Lower leg skin (tissue), 4 donors: Measurements from ENCODE around the gene PDCD1LG2. TPM values are rescaled to one million over a fixed set of nuclear protein-coding genes. Genes with fewer than 3 reads are reported as not detected.
"Not testable (repeated sequence)": the region's sequence is repeated elsewhere in the genome, so short reads cannot be mapped to it uniquely, and the experiment has no call there.

Source experiments
- DNase-seq, 2 donors: peaks; one replicate each; pipeline ENCODE4 v3.0.0-alpha.2; 2019; ENCODE audit warnings: low spot score in 2 of 2
- H3K4me3 ChIP-seq: fragments of 200-600 bp; sonication (generic); 2 replicates; pipeline ENCODE4 v1.5.1; 2017; ENCODE audit warnings: mild to moderate bottlenecking, low read depth; ENCODE audit not compliant: poor library complexity, severe bottlenecking
- POLR2A ChIP-seq, 2 donors: fragments of 450-650 bp; IDR thresholded peaks; one replicate each; pipeline ENCODE4 v1.6.1; 2016 to 2017; ENCODE audit warnings: antibody characterized with exemption in 2 of 2, mild to moderate bottlenecking in 1 of 2, moderate library complexity in 1 of 2
- WGBS, 2 donors: methylation state at CpG; one replicate each; pipeline ENCODE4 v1.1.5; 2018; 5-methylcytosine and 5-hydroxymethylcytosine counted together
- intact Hi-C: fragments of 100-400 bp; cut with DNase I; formaldehyde crosslinking; loops from one replicate; pipeline ENCODE4 v1.15.0; 2023; ENCODE audit warnings: low total_unique reads
- total RNA-seq, 4 donors: library from RNA; depleted of rRNA; stranded (reverse); fragments of >200 nt; gene quantifications; one replicate each; pipeline ENCODE4 v1.1.0, GENCODE V29; 2016
- TF ChIP-seq, protein P1 (sequence below), 3 donors: fragments of 450-650 bp; IDR thresholded peaks; one replicate each; pipeline ENCODE4 v1.5.1; 2016; ENCODE audit warnings: antibody characterized with exemption in 3 of 3, mild to moderate bottlenecking in 3 of 3, moderate library complexity in 2 of 3

PDCD1LG2 gene
- total RNA-seq, 4 donors from 2014 or later = 0.63 to 2.5 (median 1.3) TPM; not detected in 1

DNA sequence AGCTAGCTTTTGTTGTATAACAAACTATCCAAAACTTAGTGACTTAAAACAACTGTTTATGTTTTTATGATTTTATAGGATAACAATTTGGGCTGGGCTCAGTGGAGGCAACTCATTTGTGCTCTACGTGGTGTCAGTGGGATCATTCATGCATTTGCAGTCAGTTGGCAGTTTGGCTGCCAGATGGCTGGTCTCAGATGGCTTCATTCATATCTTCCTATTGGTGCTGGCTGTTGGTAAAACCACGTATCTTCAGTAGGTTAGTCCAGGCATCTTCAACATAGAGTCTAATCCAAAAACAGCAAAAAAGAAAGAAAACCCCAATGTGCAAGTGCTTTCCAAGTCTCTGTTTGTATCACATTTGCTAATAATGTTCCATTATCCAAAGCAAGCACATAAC is 66.9 kb downstream of the PDCD1LG2 start:
- WGBS, 2 donors = 58 to 83% methylated on average over 2 of the region's 2 CpGs
- intact Hi-C loops = no loop called here
- DNase-seq = no peak
- TF ChIP-seq, protein P1, sequence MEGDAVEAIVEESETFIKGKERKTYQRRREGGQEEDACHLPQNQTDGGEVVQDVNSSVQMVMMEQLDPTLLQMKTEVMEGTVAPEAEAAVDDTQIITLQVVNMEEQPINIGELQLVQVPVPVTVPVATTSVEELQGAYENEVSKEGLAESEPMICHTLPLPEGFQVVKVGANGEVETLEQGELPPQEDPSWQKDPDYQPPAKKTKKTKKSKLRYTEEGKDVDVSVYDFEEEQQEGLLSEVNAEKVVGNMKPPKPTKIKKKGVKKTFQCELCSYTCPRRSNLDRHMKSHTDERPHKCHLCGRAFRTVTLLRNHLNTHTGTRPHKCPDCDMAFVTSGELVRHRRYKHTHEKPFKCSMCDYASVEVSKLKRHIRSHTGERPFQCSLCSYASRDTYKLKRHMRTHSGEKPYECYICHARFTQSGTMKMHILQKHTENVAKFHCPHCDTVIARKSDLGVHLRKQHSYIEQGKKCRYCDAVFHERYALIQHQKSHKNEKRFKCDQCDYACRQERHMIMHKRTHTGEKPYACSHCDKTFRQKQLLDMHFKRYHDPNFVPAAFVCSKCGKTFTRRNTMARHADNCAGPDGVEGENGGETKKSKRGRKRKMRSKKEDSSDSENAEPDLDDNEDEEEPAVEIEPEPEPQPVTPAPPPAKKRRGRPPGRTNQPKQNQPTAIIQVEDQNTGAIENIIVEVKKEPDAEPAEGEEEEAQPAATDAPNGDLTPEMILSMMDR (IDR thresholded peaks at IDR 0.05) = no peak
- TF ChIP-seq POLR2A (IDR thresholded peaks at IDR 0.05) = no peak
- H3K4me3 ChIP-seq = no peak overlapping the region

DNA sequence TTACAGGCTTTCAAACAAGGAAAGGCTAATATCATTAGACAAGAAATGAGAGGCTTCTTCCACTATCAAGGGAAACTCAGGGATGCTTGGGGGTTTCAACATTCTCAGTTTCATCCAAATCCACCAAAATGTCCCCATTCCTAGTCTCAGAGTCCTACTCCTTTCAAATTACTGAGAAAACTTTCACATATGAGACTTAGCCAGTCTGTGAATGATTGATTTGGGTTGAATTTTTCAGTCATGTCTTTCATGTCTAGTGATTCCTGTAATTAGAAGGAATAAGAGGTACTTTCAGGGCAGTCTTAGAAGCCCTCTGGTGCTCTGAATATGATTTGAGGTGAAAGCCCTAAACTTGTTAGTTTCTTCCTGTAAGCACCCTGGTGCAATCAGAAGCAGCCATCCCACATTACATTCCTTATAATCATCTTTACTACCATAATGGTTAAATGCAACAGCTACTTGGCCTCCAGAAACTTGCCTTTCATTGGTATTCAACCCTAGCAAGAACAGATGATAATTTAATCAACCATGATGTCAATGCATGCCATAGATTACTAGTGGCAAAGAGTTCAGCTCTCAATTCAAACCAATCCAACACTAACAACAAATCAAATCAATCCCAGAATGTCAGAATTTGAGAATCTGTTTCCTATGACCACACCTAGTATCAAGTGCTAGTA is 67.8 kb downstream of the PDCD1LG2 start:
- TF ChIP-seq POLR2A (IDR thresholded peaks at IDR 0.05) = no peak
- TF ChIP-seq, protein P1 (IDR thresholded peaks at IDR 0.05) = no peak
- no peak overlapping the region for H3K4me3 ChIP-seq
- intact Hi-C loops = no loop called here
- no peak for DNase-seq

DNA sequence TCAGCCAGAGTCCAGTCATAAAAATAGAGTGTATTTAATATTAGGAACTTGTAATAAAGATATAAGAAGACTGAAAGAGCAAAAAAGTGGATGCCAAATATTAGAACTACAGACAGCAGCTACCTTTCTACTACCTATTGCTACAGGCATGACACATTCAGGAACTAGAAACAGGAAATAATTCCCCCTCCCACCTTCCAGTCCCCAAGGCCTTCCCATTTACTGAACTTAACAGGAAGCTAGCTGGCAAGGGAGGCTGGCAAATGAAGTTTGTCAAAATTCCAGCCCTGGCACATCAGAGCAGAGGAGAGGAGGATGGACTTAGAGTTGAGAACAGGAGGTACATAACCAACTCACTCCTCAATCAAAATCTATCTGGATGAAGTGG is 68.4 kb downstream of the PDCD1LG2 start:
- intact Hi-C loops = no loop called here
- no peak overlapping the region for H3K4me3 ChIP-seq
- DNase-seq = no peak
- TF ChIP-seq, protein P1 (IDR thresholded peaks at IDR 0.05) = no peak
- TF ChIP-seq POLR2A (IDR thresholded peaks at IDR 0.05) = no peak

DNA sequence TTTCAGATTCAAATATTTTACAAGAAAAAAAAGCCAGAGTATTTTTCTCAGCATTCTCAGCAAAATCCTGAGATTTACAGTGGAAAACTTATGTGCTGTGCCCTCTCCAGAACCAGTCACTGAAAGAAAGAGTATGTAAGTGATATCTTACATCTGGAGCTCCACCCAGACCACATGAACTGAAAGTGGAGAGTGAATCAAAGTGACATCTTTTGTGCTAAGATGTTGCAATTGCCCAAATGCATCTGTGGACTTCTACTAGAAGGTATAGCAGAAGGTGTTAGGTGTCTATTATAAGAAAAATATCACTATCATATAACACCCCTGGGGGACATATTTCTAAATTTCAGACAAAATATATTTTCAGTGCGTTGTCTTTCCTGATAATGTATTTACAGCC is 69.5 kb downstream of the PDCD1LG2 start:
- WGBS, 2 donors = 79 to 90% methylated on average over 1 of the region's 1 CpG
- DNase-seq = no peak
- no peak overlapping the region for H3K4me3 ChIP-seq
- TF ChIP-seq, protein P1 (IDR thresholded peaks at IDR 0.05) = no peak
- TF ChIP-seq POLR2A (IDR thresholded peaks at IDR 0.05) = no peak
- intact Hi-C loops = no loop called here

DNA sequence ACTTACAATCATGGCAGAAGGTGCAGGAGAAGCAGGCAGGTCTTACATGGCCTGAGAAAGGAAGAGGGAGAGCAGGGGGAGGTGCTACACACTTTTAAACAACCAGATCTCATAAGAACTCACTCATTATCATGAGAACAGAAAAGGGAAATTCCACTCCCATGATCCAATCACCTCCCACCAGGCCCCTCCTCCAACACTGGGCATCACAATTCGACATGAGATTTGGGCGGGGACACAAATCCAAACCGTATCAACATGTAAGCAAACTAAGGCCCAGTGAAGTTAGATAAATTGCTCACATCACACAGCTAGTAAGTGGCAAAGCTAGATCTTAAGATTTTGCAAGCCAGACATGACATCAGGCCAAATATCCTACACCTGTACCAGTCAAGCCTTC is 70.3 kb downstream of the PDCD1LG2 start:
- intact Hi-C loops = no loop called here
- DNase-seq = no peak
- WGBS, 2 donors = 76 to 85% methylated on average over 3 of the region's 3 CpGs
- no peak overlapping the region for H3K4me3 ChIP-seq
- TF ChIP-seq, protein P1 (IDR thresholded peaks at IDR 0.05) = no peak
- TF ChIP-seq POLR2A (IDR thresholded peaks at IDR 0.05) = no peak

DNA sequence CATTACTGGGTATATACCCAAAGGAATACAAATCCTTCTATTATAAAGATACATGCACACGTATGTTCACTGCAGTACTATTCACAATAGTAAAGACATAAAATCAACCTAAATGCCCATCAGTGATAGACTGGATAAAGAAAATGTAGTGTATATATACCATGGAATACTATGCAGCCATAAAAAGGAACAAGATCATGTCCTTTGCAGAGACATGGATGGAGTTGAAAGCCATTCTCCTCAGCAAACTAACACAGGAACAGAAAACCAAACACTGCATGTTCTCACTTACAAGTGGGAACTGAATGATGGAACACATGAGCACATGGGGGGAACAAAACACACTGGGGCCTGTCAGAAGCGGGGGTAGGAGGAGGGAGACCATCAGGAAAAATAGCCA is 71.4 kb downstream of the PDCD1LG2 start:
- H3K4me3 ChIP-seq, DNase-seq, intact Hi-C loops: not testable (repeated sequence)
- WGBS, 2 donors = 95 to 98% methylated on average over 2 of the region's 2 CpGs
